HepG2 (cell line): Measurements from ENCODE around the gene PIEZO1. TPM values are rescaled to one million over a fixed set of nuclear protein-coding genes. Genes with fewer than 3 reads are reported as not detected.

ENCODE experiments used
- ADNP ChIP-seq: sonication (generic); formaldehyde crosslinking; IDR thresholded peaks from 2 replicates; pipeline ENCODE4 v1.4.0; 2020; ENCODE audit warnings: missing genetic modification reagents
- CENPX ChIP-seq: sonication (generic); formaldehyde crosslinking; IDR thresholded peaks from 2 replicates; pipeline ENCODE4 v1.9.0; 2021; ENCODE audit warnings: mild to moderate bottlenecking, missing genetic modification reagents, moderate library complexity
- HNRNPL ChIP-seq: fragments of 200-400 bp; formaldehyde crosslinking; IDR thresholded peaks from 2 replicates; pipeline ENCODE4 v1.6.1; 2017; ENCODE audit warnings: mild to moderate bottlenecking, low read depth, low read length
- HOXA3 ChIP-seq: sonication (generic); formaldehyde crosslinking; IDR thresholded peaks from 2 replicates; pipeline ENCODE4 v1.5.0; 2020; ENCODE audit warnings: missing genetic modification reagents
- IRF2 ChIP-seq: IDR thresholded peaks from 2 replicates; pipeline ENCODE4 v1.6.1; 2018; ENCODE audit warnings: missing genetic modification reagents, missing compliant biosample characterization
- MIER2 ChIP-seq: IDR thresholded peaks from 2 replicates; pipeline ENCODE4 v1.6.1; 2016; ENCODE audit warnings: missing biosample characterization, missing genetic modification reagents
- MTF1 ChIP-seq: sonication (generic); formaldehyde crosslinking; IDR thresholded peaks from 2 replicates; pipeline ENCODE4 v1.5.0; 2020; ENCODE audit warnings: missing genetic modification reagents
- SALL2 ChIP-seq: sonication (generic); formaldehyde crosslinking; IDR thresholded peaks from 2 replicates; pipeline ENCODE4 v1.8.1; 2023; ENCODE audit warnings: mild to moderate bottlenecking, missing genetic modification reagents, inconsistent platforms
- SNAI1 ChIP-seq: sonication (generic); formaldehyde crosslinking; IDR thresholded peaks from 2 replicates; pipeline ENCODE4 v1.5.0; 2020; ENCODE audit warnings: mild to moderate bottlenecking, missing genetic modification reagents, borderline replicate concordance
- SRSF9 ChIP-seq: fragments of 200-400 bp; formaldehyde crosslinking; IDR thresholded peaks from 2 replicates; pipeline ENCODE4 v1.6.1; 2018; ENCODE audit warnings: borderline replicate concordance, mild to moderate bottlenecking, low read depth, low read length; ENCODE audit not compliant: insufficient read depth, poor library complexity, severe bottlenecking
- TBL1XR1 ChIP-seq: fragments of 150-350 bp; IDR thresholded peaks from 2 replicates; pipeline ENCODE4 v1.6.1; 2014; ENCODE audit warnings: borderline replicate concordance, low read length; ENCODE audit not compliant: partially characterized antibody
- TCF7 ChIP-seq: sonication (generic); IDR thresholded peaks from 2 replicates; pipeline ENCODE4 v1.6.1; 2016; ENCODE audit warnings: antibody characterized with exemption, low read depth
- TGIF2 ChIP-seq: IDR thresholded peaks from 2 replicates; pipeline ENCODE4 v1.6.1; 2016; ENCODE audit warnings: control low read depth, missing compliant biosample characterization
- ZNF253 ChIP-seq: sonication (generic); formaldehyde crosslinking; IDR thresholded peaks from 2 replicates; pipeline ENCODE4 v1.8.0; 2022; ENCODE audit warnings: mild to moderate bottlenecking, missing genetic modification reagents, borderline replicate concordance
- ZNF451 ChIP-seq: sonication (generic); formaldehyde crosslinking; IDR thresholded peaks from 2 replicates; pipeline ENCODE4 v1.5.0; 2020; ENCODE audit warnings: mild to moderate bottlenecking, missing genetic modification reagents
- ZNF652 ChIP-seq: IDR thresholded peaks from 2 replicates; pipeline ENCODE4 v1.6.1; 2016; ENCODE audit warnings: low read depth, borderline replicate concordance
- polyA plus RNA-seq, 8 experiments: library from polyadenylated mRNA; depleted of rRNA in 3 of 8; stranded (reverse) in 7 of 8; unstranded in 1 of 8; fragments of >200 nt; fragmentation: Illumina TruSeq in 4 of 8; extraction: Trizol in 4 of 8; gene quantifications; 2 replicates each; pipeline versions ENCODE4 v1.2.1 to v1.2.3, GENCODE V29; 2011 to 2016; ENCODE audit warnings: low read depth in 4 of 8, missing spikeins in 1 of 8, mixed read lengths in 1 of 8; ENCODE audit not compliant: insufficient read depth in 1 of 8
- total RNA-seq, 5 experiments: library from RNA; depleted of rRNA; stranded (reverse); fragments of >200 nt; fragmentation: Illumina TruSeq; extraction: Trizol; gene quantifications; 2 replicates each; pipeline ENCODE4 v1.2.3, GENCODE V29; 2016; ENCODE audit warnings: low read depth in 1 of 5
- TF ChIP-seq, protein P1 (sequence below): IDR thresholded peaks from 2 replicates; pipeline ENCODE4 v1.6.1; 2016; ENCODE audit warnings: missing biosample characterization, missing genetic modification reagents, low read depth
- TF ChIP-seq, protein P2 (sequence below): sonication (generic); formaldehyde crosslinking; conservative IDR thresholded peaks from 2 replicates; pipeline ENCODE4 v1.4.0; 2020; ENCODE audit warnings: missing genetic modification reagents
- TF ChIP-seq, protein P3 (sequence below): IDR thresholded peaks from 2 replicates; pipeline ENCODE4 v1.4.0; 2020; ENCODE audit warnings: mild to moderate bottlenecking, missing genetic modification reagents
- TF ChIP-seq, protein P4 (sequence below): IDR thresholded peaks from 2 replicates; pipeline ENCODE4 v1.6.1; 2012; ENCODE audit warnings: low read depth, low read length, improper control_type of control experiment
- TF ChIP-seq, protein P5 (sequence below): IDR thresholded peaks from 2 replicates; pipeline ENCODE4 v1.6.1; 2016; ENCODE audit warnings: mild to moderate bottlenecking

PIEZO1 gene
- total and polyA plus RNA-seq, 2 of the 13 experiments (the other 11 are each of a cell fraction or from before 2014, with no cell fraction given): 67.9 to 85.0 TPM

DNA sequence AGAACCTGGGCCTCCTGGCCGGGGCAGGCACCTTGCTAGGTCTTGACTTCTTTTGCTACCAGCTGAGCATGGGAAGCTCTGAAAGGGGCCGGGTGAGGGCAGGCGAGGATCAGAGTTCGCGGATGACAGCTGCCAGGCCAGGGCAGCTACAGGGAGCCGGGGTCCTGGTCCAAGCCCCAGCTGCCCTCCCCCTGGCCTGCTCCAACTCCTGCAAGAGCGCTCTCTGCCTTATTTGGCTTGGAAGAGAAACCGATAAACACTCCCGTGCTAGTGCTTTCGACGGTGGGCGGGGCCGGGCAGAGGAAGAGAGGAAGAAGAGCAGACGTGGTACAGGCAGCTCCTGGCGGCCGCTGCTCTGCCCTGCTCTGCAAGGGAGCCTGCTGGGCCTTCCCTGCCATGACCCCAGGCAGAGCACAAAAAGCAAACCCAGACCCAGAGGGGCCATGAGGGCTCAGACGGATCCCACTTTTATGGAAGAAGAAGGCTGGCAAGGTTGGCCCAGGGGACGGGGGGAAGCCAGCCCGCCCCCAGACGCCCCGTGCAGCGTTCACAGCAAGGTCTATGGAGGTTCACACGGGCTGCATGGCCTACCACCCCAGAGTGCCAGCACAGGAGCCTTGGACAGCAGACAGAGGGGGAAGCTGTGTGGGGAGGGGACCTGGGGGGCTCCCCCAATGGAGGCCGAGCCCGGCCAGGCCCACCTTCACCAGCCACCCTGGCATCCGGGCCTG is 25.6 kb downstream of the PIEZO1 start (continued):
- TF ChIP-seq TCF7 (no peak), MIER2 (CRISPR knock-in tag) (peak; percentile 81; the same call in 1 of the 2 replicates), ZNF253 (CRISPR knock-in tag) (no peak), MTF1 (CRISPR knock-in tag) (no peak), ADNP (CRISPR knock-in tag) (no peak), SRSF9 (no peak), TBL1XR1 (peak; percentile 58), SNAI1 (CRISPR knock-in tag) (peak; percentile 76; the same call in 1 of the 2 replicates), TGIF2 (CRISPR knock-in tag) (peak; percentile 93), CENPX (CRISPR knock-in tag) (no peak), HOXA3 (peak; percentile 77), ZNF652 (CRISPR knock-in tag) (no peak; the same call in 1 of the 2 replicates), SALL2 (CRISPR knock-in tag) (peak; percentile 59; the same call in 1 of the 2 replicates), IRF2 (CRISPR knock-in tag) (peak; percentile 83; the same call in 1 of the 2 replicates), ZNF451 (no peak; the same call in none of the 2 replicates), HNRNPL (peak; percentile 92)
- TF ChIP-seq, protein P1, sequence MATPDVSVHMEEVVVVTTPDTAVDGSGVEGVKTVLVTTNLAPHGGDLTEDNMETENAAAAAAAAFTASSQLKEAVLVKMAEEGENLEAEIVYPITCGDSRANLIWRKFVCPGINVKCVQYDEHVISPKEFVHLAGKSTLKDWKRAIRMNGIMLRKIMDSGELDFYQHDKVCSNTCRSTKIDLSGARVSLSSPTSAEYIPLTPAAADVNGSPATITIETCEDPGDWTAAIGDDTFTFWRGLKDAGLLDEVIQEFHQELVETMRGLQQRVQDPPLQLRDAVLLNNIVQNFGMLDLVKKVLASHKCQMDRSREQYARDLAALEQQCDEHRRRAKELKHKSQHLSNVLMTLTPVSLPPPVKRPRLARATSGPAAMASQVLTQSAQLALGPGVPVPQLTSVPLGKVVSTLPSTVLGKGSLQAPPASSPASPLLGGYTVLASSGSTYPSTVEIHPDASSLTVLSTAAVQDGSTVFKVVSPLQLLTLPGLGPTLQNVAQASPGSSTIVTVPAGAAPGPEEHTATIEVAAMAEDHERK (CRISPR knock-in tag): no peak
- TF ChIP-seq, protein P2, sequence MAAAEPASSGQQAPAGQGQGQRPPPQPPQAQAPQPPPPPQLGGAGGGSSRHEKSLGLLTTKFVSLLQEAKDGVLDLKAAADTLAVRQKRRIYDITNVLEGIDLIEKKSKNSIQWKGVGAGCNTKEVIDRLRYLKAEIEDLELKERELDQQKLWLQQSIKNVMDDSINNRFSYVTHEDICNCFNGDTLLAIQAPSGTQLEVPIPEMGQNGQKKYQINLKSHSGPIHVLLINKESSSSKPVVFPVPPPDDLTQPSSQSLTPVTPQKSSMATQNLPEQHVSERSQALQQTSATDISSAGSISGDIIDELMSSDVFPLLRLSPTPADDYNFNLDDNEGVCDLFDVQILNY (CRISPR knock-in tag): no peak
- TF ChIP-seq, protein P3, sequence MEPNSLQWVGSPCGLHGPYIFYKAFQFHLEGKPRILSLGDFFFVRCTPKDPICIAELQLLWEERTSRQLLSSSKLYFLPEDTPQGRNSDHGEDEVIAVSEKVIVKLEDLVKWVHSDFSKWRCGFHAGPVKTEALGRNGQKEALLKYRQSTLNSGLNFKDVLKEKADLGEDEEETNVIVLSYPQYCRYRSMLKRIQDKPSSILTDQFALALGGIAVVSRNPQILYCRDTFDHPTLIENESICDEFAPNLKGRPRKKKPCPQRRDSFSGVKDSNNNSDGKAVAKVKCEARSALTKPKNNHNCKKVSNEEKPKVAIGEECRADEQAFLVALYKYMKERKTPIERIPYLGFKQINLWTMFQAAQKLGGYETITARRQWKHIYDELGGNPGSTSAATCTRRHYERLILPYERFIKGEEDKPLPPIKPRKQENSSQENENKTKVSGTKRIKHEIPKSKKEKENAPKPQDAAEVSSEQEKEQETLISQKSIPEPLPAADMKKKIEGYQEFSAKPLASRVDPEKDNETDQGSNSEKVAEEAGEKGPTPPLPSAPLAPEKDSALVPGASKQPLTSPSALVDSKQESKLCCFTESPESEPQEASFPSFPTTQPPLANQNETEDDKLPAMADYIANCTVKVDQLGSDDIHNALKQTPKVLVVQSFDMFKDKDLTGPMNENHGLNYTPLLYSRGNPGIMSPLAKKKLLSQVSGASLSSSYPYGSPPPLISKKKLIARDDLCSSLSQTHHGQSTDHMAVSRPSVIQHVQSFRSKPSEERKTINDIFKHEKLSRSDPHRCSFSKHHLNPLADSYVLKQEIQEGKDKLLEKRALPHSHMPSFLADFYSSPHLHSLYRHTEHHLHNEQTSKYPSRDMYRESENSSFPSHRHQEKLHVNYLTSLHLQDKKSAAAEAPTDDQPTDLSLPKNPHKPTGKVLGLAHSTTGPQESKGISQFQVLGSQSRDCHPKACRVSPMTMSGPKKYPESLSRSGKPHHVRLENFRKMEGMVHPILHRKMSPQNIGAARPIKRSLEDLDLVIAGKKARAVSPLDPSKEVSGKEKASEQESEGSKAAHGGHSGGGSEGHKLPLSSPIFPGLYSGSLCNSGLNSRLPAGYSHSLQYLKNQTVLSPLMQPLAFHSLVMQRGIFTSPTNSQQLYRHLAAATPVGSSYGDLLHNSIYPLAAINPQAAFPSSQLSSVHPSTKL (CRISPR knock-in tag): peak; percentile 68
- TF ChIP-seq, protein P4, sequence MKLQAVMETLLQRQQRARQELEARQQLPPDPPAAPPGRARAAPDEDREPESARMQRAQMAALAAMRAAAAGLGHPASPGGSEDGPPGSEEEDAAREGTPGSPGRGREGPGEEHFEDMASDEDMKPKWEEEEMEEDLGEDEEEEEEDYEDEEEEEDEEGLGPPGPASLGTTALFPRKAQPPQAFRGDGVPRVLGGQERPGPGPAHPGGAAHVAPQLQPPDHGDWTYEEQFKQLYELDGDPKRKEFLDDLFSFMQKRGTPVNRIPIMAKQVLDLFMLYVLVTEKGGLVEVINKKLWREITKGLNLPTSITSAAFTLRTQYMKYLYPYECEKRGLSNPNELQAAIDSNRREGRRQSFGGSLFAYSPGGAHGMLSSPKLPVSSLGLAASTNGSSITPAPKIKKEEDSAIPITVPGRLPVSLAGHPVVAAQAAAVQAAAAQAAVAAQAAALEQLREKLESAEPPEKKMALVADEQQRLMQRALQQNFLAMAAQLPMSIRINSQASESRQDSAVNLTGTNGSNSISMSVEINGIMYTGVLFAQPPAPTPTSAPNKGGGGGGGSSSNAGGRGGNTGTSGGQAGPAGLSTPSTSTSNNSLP: no peak
- TF ChIP-seq, protein P5, sequence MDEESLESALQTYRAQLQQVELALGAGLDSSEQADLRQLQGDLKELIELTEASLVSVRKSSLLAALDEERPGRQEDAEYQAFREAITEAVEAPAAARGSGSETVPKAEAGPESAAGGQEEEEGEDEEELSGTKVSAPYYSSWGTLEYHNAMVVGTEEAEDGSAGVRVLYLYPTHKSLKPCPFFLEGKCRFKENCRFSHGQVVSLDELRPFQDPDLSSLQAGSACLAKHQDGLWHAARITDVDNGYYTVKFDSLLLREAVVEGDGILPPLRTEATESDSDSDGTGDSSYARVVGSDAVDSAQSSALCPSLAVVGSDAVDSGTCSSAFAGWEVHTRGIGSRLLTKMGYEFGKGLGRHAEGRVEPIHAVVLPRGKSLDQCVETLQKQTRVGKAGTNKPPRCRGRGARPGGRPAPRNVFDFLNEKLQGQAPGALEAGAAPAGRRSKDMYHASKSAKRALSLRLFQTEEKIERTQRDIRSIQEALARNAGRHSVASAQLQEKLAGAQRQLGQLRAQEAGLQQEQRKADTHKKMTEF (CRISPR knock-in tag): peak; percentile 89
